Hepatocyte (in vitro differentiated cells): ENCODE data around the gene NOD1.

ENCODE experiments used
- CTCF ChIP-seq: fragments of 200-600 bp; sonication (generic); IDR thresholded peaks from 2 replicates; pipeline ENCODE4 v1.5.1; 2016; ENCODE audit warnings: antibody characterized with exemption, mild to moderate bottlenecking; ENCODE audit not compliant: poor library complexity
- EZH2 ChIP-seq: fragments of 200-600 bp; sonication (generic); IDR thresholded peaks from 2 replicates; pipeline ENCODE4 v1.6.1; 2016; ENCODE audit warnings: antibody characterized with exemption, mild to moderate bottlenecking, borderline replicate concordance

GRCh38 chr7:30447466-30447865 lies 31.1 kb downstream of the NOD1 start:
- TF ChIP-seq CTCF (no peak), EZH2 (no peak)
